ENCODE data around the gene PDE6A. TPM values are rescaled to one million over a fixed set of nuclear protein-coding genes. Genes with fewer than 3 reads are reported as not detected.

PDE6A gene
- total and polyA plus RNA-seq, 4 donors, result 0.06 TPM; not detected in 3

DNA sequence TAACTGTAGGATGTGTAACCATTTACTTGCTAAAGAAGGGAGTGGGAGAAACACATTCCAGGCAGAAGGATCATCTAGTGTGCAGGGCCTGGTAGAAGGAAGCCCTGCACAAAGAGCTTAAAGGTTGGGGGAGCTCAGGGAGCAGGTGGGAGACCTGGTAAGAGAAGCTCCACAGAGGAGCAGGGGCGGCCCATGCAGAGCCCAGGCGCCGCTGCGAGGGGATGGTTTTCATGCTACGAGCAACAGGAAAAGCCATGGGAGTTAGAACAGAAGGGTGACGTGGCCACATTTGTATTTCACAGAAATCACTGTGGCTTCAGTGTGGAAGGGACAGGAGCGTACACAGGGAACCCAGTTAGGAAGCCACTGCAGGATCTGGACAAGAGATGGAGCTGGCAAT lies 73.1 kb downstream of the PDE6A start:
- WGBS, result 89% methylated on average over 7 of the region's 7 CpGs
- no peak overlapping the region for H3K9ac ChIP-seq (ENCODE audit: low read depth in 1 of 2, low read length in 2 of 2)
- DNase-seq (ENCODE audit: low spot score), result no peak

GRCh38 chr5:149870697-149871096 lies 73.9 kb downstream of the PDE6A start:
- Histone ChIP-seq H3K36me3 (ENCODE audit: control insufficient read depth in 4 of 4, insufficient read depth in 3 of 4, low read depth in 1 of 4, low read length in 3 of 4) (no peaks in the 10 kb centered on the region), H3K9ac (ENCODE audit: low read depth in 1 of 2, low read length in 2 of 2) (no peak overlapping the region), H3K27ac (ENCODE audit: low read depth in 1 of 2, low read length in 2 of 2) (no peak overlapping the region), H3K4me1 (ENCODE audit: control insufficient read depth in 4 of 4, insufficient read depth in 4 of 4, low read length in 3 of 4) (no peaks in the 10 kb centered on the region), H3K4me3 (ENCODE audit: low read depth in 1 of 3, low read length in 3 of 3) (no peak overlapping the region), H3K9me3 (ENCODE audit: control insufficient read depth in 4 of 4, low read length in 3 of 4) (no peaks in the 10 kb centered on the region), H3K27me3 (ENCODE audit: control insufficient read depth in 4 of 4, insufficient read depth in 4 of 4, low read length in 3 of 4) (no peaks in the 10 kb centered on the region)
- DNase-seq (ENCODE audit: low spot score), result no peak
- TF ChIP-seq ATF3 (IDR thresholded peaks at IDR 0.05) (no peak), SP1 (IDR thresholded peaks at IDR 0.05) (no peak), FOXA1 (IDR thresholded peaks at IDR 0.05) (no peak)
- TF ChIP-seq, protein P1, sequence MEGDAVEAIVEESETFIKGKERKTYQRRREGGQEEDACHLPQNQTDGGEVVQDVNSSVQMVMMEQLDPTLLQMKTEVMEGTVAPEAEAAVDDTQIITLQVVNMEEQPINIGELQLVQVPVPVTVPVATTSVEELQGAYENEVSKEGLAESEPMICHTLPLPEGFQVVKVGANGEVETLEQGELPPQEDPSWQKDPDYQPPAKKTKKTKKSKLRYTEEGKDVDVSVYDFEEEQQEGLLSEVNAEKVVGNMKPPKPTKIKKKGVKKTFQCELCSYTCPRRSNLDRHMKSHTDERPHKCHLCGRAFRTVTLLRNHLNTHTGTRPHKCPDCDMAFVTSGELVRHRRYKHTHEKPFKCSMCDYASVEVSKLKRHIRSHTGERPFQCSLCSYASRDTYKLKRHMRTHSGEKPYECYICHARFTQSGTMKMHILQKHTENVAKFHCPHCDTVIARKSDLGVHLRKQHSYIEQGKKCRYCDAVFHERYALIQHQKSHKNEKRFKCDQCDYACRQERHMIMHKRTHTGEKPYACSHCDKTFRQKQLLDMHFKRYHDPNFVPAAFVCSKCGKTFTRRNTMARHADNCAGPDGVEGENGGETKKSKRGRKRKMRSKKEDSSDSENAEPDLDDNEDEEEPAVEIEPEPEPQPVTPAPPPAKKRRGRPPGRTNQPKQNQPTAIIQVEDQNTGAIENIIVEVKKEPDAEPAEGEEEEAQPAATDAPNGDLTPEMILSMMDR (IDR thresholded peaks at IDR 0.05; ENCODE audit: low read depth, low read length, missing input control), result no peak

More for the DNA sequence above, 73.1 kb downstream of the PDE6A start:
- Histone ChIP-seq H3K4me1 (ENCODE audit: control insufficient read depth in 4 of 4, insufficient read depth in 4 of 4, low read length in 3 of 4) (no peaks in the 10 kb centered on the region), H3K4me3 (ENCODE audit: low read depth in 1 of 3, low read length in 3 of 3) (no peak overlapping the region), H3K27ac (ENCODE audit: low read depth in 1 of 2, low read length in 2 of 2) (no peak overlapping the region), H3K36me3 (ENCODE audit: control insufficient read depth in 4 of 4, insufficient read depth in 3 of 4, low read depth in 1 of 4, low read length in 3 of 4) (no peaks in the 10 kb centered on the region), H3K9me3 (ENCODE audit: control insufficient read depth in 4 of 4, low read length in 3 of 4) (no peaks in the 10 kb centered on the region), H3K27me3 (ENCODE audit: control insufficient read depth in 4 of 4, insufficient read depth in 4 of 4, low read length in 3 of 4) (no peaks in the 10 kb centered on the region)
- TF ChIP-seq RXRA (IDR thresholded peaks at IDR 0.05) (no peak), RAD21 (IDR thresholded peaks at IDR 0.05) (no peak), REST (IDR thresholded peaks at IDR 0.05) (no peak), NR2F2 (IDR thresholded peaks at IDR 0.05) (no peak), YY1 (IDR thresholded peaks at IDR 0.05) (no peak), EGR1 (IDR thresholded peaks at IDR 0.05; ENCODE audit: low read depth in 2 of 2) (no peak), FOXA1 (IDR thresholded peaks at IDR 0.05) (no peak)
- TF ChIP-seq, protein P2, sequence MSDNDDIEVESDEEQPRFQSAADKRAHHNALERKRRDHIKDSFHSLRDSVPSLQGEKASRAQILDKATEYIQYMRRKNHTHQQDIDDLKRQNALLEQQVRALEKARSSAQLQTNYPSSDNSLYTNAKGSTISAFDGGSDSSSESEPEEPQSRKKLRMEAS (IDR thresholded peaks at IDR 0.05), result no peak
- TF ChIP-seq, protein P1 (IDR thresholded peaks at IDR 0.05; ENCODE audit: low read depth, low read length, missing input control), result no peak

All from liver (tissue), 9 donors.